Measurements from ENCODE around the gene LRRC34.

LRRC34 gene

GRCh38 chr3:169744366-169745054 lies 68.2 kb downstream of the LRRC34 start:
- ATAC-seq = 0 out of 3 replicates have a peak, but pooled peaks have one; percentile 37
- TF ChIP-seq CSDC2 (CRISPR knock-in tag; IDR thresholded peaks at IDR 0.05) (no peak), ZNF565 (CRISPR knock-in tag; conservative IDR thresholded peaks at IDR 0.05; ENCODE audit: low read depth) (no peak), ARNTL (CRISPR knock-in tag; IDR thresholded peaks at IDR 0.05; ENCODE audit: borderline replicate concordance, low read depth) (no peak), SNAI2 (CRISPR knock-in tag; IDR thresholded peaks at IDR 0.05) (no peak), ZFP3 (CRISPR knock-in tag; IDR thresholded peaks at IDR 0.05) (no peak), ZNF70 (CRISPR knock-in tag; IDR thresholded peaks at IDR 0.05) (no peak), POU6F1 (CRISPR knock-in tag; IDR thresholded peaks at IDR 0.05; ENCODE audit: borderline replicate concordance, low read depth) (no peak), OSR1 (CRISPR knock-in tag; IDR thresholded peaks at IDR 0.05) (no peak), GLIS3 (CRISPR knock-in tag; IDR thresholded peaks at IDR 0.05) (no peak), RARB (CRISPR knock-in tag; IDR thresholded peaks at IDR 0.05) (no peak), ISL1 (CRISPR knock-in tag; IDR thresholded peaks at IDR 0.05) (no peak), ZC3H10 (CRISPR knock-in tag; IDR thresholded peaks at IDR 0.05) (no peak), ESRRG (CRISPR knock-in tag; IDR thresholded peaks at IDR 0.05) (no peak), BACH2 (CRISPR knock-in tag; IDR thresholded peaks at IDR 0.05; ENCODE audit: borderline replicate concordance) (no peak), TCF4 (CRISPR knock-in tag; IDR thresholded peaks at IDR 0.05; ENCODE audit: borderline replicate concordance) (no peak), PPARA (CRISPR knock-in tag; IDR thresholded peaks at IDR 0.05; ENCODE audit: borderline replicate concordance) (no peak), ZFP30 (CRISPR knock-in tag; IDR thresholded peaks at IDR 0.05) (no peak), ZNF8 (CRISPR knock-in tag; IDR thresholded peaks at IDR 0.05) (no peak), TOX (CRISPR knock-in tag; IDR thresholded peaks at IDR 0.05; ENCODE audit: borderline replicate concordance) (no peak)

Data from SK-N-SH treated with all-trans-retinoic acid at 6 μM for 48 hours (cell line).